Stimulated activated CD8-positive, alpha-beta memory T cell treated with anti-CD3 and anti-CD28 coated beads, Interleukin-12 subunit alpha, Interleukin-12 subunit beta, amount 100 ng/mL, for 4 hours (primary cell): Measurements from ENCODE around the gene CTTN.
"Not testable (repeated sequence)": the region's sequence is repeated elsewhere in the genome, so short reads cannot be mapped to it uniquely, and the experiment has no call there.

ENCODE experiments used
- DNase-seq: peaks from one replicate; pipeline ENCODE4 v3.0.0-alpha.2; 2020; ENCODE audit warnings: low read depth

The CTTN gene

GRCh38 chr11:70429428-70429705 lies 31.0 kb downstream of the CTTN start:
- no peak for DNase-seq

- DNase-seq, result no peak
Measured at GRCh38 chr11:70429724-70430521, 31.6 kb downstream of the CTTN start.

- no peak for DNase-seq
Measured at GRCh38 chr11:70430671-70431574, 32.6 kb downstream of the CTTN start.

GRCh38 chr11:70431611-70432010 lies 33.3 kb downstream of the CTTN start:
- DNase-seq, result no peak

- no peak for DNase-seq
Measured at GRCh38 chr11:70432065-70432464, 33.7 kb downstream of the CTTN start.

GRCh38 chr11:70432580-70432979 lies 34.3 kb downstream of the CTTN start:
- DNase-seq, result no peak

GRCh38 chr11:70433038-70433437 lies 34.7 kb downstream of the CTTN start:
- no peak for DNase-seq

GRCh38 chr11:70433526-70433925 lies 35.2 kb downstream of the CTTN start:
- DNase-seq, result no peak

- DNase-seq, result no peak
Measured at GRCh38 chr11:70433966-70434812, 35.9 kb downstream of the CTTN start.

- DNase-seq, result no peak
Measured at GRCh38 chr11:70434813-70435278, 36.5 kb downstream of the CTTN start.

GRCh38 chr11:70435361-70435760 lies 37.0 kb downstream of the CTTN start:
- no peak for DNase-seq

- no peak for DNase-seq
Measured at GRCh38 chr11:70435765-70436500, 37.6 kb downstream of the CTTN start.

- no peak for DNase-seq
Measured at GRCh38 chr11:70436501-70436860, 38.2 kb downstream of the CTTN start.

- no peak for DNase-seq
Measured at GRCh38 chr11:70437111-70437784, 38.9 kb downstream of the CTTN start.

GRCh38 chr11:70440206-70440605 lies 41.9 kb downstream of the CTTN start:
- DNase-seq, result no peak

GRCh38 chr11:70443773-70444030 lies 45.4 kb downstream of the CTTN start:
- DNase-seq, result no peak

GRCh38 chr11:70445091-70445490 lies 46.8 kb downstream of the CTTN start:
- DNase-seq, result no peak

- DNase-seq, result no peak
Measured at GRCh38 chr11:70445605-70446004, 47.3 kb downstream of the CTTN start.

GRCh38 chr11:70448983-70449567 lies 50.7 kb downstream of the CTTN start:
- DNase-seq, result no peak

- no peak for DNase-seq
Measured at GRCh38 chr11:70454197-70454767, 56.0 kb downstream of the CTTN start.

GRCh38 chr11:70454811-70455210 lies 56.5 kb downstream of the CTTN start:
- DNase-seq, result not testable (repeated sequence)
